SJCRH30 (cell line): ENCODE data around the gene KCNJ6. TPM values are rescaled to one million over a fixed set of nuclear protein-coding genes. Genes with fewer than 3 reads are reported as not detected.
"Not testable (repeated sequence)": the region's sequence is repeated elsewhere in the genome, so short reads cannot be mapped to it uniquely, and the experiment has no call there.

Source experiments
- DNase-seq, 2 experiments: peaks; one replicate each; pipeline ENCODE4 v3.0.0-alpha.2; 2015 to 2020
- H3K27ac ChIP-seq: fragments of 250-450 bp; sonication (Bioruptor Pico); 2 replicates; pipeline ENCODE4 v1.5.1; 2020; ENCODE audit warnings: mild to moderate bottlenecking, moderate library complexity
- H3K27me3 ChIP-seq: fragments of 250-450 bp; sonication (Bioruptor Pico); 2 replicates; pipeline ENCODE4 v1.5.1; 2020; ENCODE audit warnings: mild to moderate bottlenecking, moderate library complexity
- H3K36me3 ChIP-seq: fragments of 250-450 bp; sonication (Bioruptor Pico); 2 replicates; pipeline ENCODE4 v1.5.1; 2020; ENCODE audit warnings: mild to moderate bottlenecking, moderate library complexity
- H3K4me1 ChIP-seq: fragments of 250-450 bp; sonication (Bioruptor Pico); 2 replicates; pipeline ENCODE4 v1.5.1; 2020; ENCODE audit warnings: mild to moderate bottlenecking, moderate library complexity
- H3K4me3 ChIP-seq: fragments of 250-450 bp; sonication (Bioruptor Pico); 2 replicates; pipeline ENCODE4 v1.5.1; 2020; ENCODE audit warnings: mild to moderate bottlenecking, moderate library complexity
- H3K9me3 ChIP-seq: fragments of 250-450 bp; sonication (Bioruptor Pico); replicated peaks from 2 replicates; pipeline ENCODE4 v1.5.1; 2020; ENCODE audit warnings: mild to moderate bottlenecking, moderate library complexity
- total RNA-seq: library from RNA; depleted of rRNA; stranded (reverse); fragments of >200 nt; shearing (Covaris generic); gene quantifications from 2 replicates; pipeline ENCODE4 v1.2.3, GENCODE V29; 2014

Gene KCNJ6
- total RNA-seq, 1 experiment from 2014 or later = not detected

DNA sequence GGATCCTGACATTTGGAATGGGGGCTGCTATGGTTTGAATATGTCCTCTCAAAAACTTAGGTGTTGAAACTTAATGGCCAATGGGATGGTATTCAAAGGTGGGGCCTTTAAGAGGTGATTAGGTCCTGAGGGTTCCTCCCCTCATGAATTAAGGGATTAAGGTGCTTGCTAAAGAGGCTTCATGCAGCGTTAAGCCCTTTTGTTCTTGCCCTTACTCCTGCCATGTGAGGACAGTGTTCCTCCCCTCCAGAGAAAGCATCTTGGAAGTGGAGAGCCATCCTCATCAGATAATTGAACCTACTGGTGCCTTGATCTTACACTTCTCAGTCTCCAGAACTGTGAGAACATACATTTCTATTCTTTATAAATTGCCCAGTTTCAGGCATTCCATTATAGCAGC is 146.6 kb downstream of the KCNJ6 start:
- Histone ChIP-seq H3K9me3 (no peaks in the 10 kb centered on the region; the same call in 1 of the 2 replicates), H3K4me3 (no peak overlapping the region), H3K27me3 (no peaks in the 10 kb centered on the region; the same call in 1 of the 2 replicates), H3K27ac (no peak overlapping the region), H3K36me3 (no peaks in the 10 kb centered on the region), H3K4me1 (no peaks in the 10 kb centered on the region)
- DNase-seq = no peak

DNA sequence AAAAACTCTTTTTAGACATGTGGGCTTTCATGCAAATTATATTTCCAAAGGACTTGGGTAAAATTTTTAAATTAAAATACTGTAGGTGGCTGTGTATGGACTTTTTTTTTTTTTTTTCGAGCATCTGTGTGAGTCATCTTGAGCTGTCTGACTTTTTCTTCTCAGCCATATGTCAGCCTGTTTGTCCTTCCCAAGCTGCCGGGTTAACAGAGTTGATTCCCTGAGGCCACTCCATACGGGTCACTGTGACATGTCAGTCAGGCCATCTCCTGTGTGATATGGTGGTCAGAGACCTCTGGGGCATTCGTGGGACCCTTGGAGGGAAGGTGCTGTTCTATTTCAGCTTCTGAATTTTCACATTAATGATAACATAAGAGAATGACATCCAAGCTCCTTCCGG is 148.3 kb downstream of the KCNJ6 start:
- DNase-seq = no peak
- Histone ChIP-seq H3K36me3 (no peaks in the 10 kb centered on the region), H3K27me3 (no peaks in the 10 kb centered on the region; the same call in 1 of the 2 replicates), H3K4me3 (no peak overlapping the region), H3K4me1 (peaks cover 8% of the 10 kb centered on the region), H3K9me3 (no peaks in the 10 kb centered on the region; the same call in 1 of the 2 replicates), H3K27ac (no peak overlapping the region)

DNA sequence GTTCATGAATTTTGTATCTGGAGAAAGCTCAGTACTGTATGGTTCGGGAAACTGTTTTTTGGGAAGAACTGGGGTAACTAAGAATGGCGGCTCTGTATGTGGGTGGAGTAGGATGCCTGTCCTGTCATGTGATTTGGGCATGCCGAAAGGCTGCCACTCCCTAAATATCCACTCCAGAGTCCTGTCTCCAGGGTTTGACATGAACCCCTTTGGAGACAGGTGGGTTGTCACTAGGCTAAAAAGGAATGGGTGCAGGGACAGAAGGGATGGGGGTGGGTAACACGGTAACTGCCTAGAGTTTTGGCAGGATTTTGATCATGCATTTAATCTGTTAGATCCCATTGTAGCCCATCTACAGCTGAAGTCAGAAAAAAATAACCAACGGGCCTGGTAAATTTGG is 150.1 kb downstream of the KCNJ6 start:
- DNase-seq = no peak
- H3K4me3 ChIP-seq = no peak overlapping the region

DNA sequence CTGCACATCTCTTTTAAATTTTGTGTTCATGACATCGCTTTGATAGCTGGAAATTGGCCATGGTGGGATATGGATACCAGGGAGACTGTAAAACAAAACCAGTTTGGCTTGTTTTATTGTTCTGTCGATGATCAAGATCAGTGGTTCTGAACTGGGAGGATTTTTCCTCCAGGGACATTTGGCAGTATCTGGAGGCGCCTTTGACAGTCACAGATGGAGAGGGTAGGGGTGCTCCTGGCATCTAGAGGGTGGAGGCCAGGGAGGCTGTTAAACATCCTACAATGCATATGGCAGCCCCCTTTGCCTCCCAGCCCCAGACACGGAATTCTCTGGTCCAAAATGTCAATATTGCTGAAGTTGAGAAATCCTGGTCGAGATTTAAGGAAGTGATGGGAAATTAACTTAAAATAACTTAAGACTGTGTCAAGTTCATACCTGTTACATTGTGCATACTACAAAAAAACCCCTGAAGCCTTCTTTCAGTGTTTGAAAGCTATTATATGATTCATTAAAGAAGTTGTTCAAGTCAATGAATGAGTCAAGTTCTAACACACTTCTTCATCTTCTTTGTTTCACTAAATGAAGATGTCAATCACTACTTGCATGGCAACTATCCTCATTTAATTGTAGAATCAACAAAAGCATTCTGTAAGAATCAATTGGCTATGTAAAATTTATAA is 150.9 kb downstream of the KCNJ6 start:
- H3K27me3 ChIP-seq = no peaks in the 10 kb centered on the region
- H3K36me3 ChIP-seq = no peaks in the 10 kb centered on the region
- no peak for DNase-seq
- H3K4me3 ChIP-seq = no peak overlapping the region
- peaks cover 9% of the 10 kb centered on the region for H3K4me1 ChIP-seq
- no peak overlapping the region for H3K27ac ChIP-seq
- H3K9me3 ChIP-seq = no peaks in the 10 kb centered on the region; the same call in 1 of the 2 replicates

More for the DNA sequence above, 150.1 kb downstream of the KCNJ6 start:
- peaks cover 9% of the 10 kb centered on the region for H3K4me1 ChIP-seq
- H3K36me3 ChIP-seq = no peaks in the 10 kb centered on the region
- no peaks in the 10 kb centered on the region; the same call in 1 of the 2 replicates for H3K27me3 ChIP-seq
- H3K27ac ChIP-seq = no peak overlapping the region
- no peaks in the 10 kb centered on the region; the same call in 1 of the 2 replicates for H3K9me3 ChIP-seq

DNA sequence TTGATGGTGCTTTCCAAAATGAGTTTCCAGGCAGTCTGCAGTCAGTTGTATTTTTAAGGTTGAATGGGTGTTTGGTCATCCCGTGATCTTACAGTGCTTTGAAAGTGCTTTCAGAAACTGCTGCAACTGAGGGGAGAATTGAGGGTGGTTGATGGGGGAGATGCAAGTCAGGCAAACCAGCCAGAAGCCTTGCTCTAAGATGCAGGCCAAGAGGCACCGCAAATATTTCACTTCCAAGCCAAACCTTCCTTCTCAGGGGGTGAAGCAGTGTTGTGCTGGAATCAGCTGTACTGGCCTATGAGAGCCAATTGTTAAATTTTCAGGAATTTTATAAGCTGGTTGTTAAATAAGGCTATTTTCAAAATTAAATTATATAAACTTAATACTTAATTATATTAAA is 151.6 kb downstream of the KCNJ6 start:
- H3K36me3 ChIP-seq = no peaks in the 10 kb centered on the region
- no peak for DNase-seq
- H3K27ac ChIP-seq = no peak overlapping the region

DNA sequence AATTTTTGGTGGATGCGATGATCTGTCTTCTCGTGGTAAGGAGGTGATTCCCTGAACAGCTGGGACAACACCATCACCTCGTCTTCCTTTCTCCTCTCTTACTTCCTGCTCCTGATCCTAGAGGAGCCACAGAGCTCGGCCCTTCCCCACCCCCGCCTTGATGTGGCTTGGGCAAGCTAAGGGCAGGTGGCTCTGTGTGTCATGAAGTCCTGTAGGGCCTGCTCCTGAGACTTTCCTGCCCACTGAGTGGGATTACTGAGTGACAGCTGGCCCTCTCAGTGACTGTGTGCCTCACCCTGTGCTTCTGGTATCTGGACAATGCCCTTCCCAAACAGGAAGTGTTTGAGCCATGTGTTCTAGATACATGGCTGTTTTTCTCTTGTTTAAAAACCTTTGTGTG is 153.0 kb downstream of the KCNJ6 start:
- DNase-seq = peak; percentile 54 to 58
- H3K27ac ChIP-seq = no peak overlapping the region; the same call in 1 of the 2 replicates

More for the DNA sequence above, 151.6 kb downstream of the KCNJ6 start:
- H3K4me3 ChIP-seq = no peak overlapping the region
- peaks cover 9% of the 10 kb centered on the region for H3K4me1 ChIP-seq
- no peaks in the 10 kb centered on the region; the same call in 1 of the 2 replicates for H3K9me3 ChIP-seq
- 0 out of 2 replicates have a peak, but pooled peaks cover 2% of the 10 kb centered on the region for H3K27me3 ChIP-seq

DNA sequence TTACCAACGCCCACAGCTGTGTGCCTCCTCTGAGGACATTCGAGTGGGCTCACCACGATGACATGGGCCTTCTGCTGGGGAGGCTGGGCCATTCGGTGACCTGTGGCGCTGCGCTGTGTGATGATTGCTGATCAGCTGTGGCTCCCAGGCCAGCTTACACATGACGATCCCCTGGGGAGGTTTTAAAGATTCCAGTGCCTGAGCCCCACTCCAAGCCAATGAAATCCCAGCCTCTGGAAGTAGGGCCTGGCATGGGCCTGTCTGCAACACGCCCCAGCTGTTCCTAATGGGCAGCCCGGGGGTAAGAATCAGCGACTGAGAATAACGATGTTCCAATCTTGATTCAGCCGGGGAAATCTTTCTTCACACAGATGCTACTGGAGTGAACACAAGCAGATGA is 153.7 kb downstream of the KCNJ6 start:
- no peaks in the 10 kb centered on the region for H3K36me3 ChIP-seq
- H3K4me3 ChIP-seq = no peak overlapping the region
- H3K4me1 ChIP-seq = peaks cover 9% of the 10 kb centered on the region
- peak overlapping the region; percentile 31; the same call in 1 of the 2 replicates for H3K27ac ChIP-seq
- 0 out of 2 replicates have a peak, but pooled peaks cover 5% of the 10 kb centered on the region for H3K27me3 ChIP-seq
- DNase-seq = peak; percentile 41 to 61
- H3K9me3 ChIP-seq = no peaks in the 10 kb centered on the region

More for the DNA sequence above, 153.0 kb downstream of the KCNJ6 start:
- Histone ChIP-seq H3K36me3 (no peaks in the 10 kb centered on the region), H3K4me1 (peaks cover 9% of the 10 kb centered on the region), H3K9me3 (no peaks in the 10 kb centered on the region), H3K27me3 (0 out of 2 replicates have a peak, but pooled peaks cover 5% of the 10 kb centered on the region), H3K4me3 (no peak overlapping the region)

DNA sequence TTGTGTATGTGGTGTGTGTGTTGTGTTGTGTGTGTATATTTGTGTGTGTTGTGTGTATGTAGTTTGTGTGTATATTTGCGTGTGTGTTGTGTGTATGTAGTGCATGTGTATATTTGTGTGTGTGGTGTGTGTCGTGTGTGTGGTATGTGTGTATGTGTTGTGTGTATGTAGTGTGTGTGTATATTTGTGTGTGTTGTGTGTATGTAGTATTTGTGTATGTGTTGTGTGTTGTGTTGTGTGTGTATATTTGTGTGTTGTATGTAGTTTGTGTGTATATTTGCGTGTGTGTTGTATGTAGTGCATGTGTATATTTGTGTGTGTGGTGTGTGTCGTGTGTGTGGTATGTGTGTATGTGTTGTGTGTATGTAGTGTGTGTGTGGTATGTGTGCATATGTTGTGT is 154.9 kb downstream of the KCNJ6 start:
- not testable (repeated sequence) for H3K4me3 ChIP-seq, H3K9me3 ChIP-seq, DNase-seq, H3K27me3 ChIP-seq, H3K36me3 ChIP-seq, H3K27ac ChIP-seq, H3K4me1 ChIP-seq

DNA sequence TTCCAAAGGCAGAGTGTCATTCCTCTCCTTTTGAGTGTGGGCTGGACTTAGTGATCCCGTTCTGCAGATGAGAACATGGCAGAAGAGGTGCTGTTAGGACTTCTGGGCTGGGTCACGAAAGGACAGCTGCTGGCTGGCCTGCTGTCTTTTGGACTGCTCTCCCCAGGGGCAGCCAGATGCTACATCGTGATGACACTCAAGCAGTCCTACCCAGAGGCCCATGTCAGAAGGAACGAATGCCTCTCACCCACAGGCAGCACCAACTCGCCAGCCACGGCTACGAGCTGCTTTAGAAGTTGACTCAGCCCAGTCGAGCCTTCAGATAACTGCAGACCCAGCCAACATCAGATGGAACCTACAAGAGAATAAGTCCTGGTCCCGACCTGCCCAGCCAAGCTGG is 156.5 kb downstream of the KCNJ6 start:
- Histone ChIP-seq H3K27ac (no peak overlapping the region), H3K27me3 (0 out of 2 replicates have a peak, but pooled peaks cover 5% of the 10 kb centered on the region), H3K4me3 (no peak overlapping the region), H3K9me3 (no peaks in the 10 kb centered on the region), H3K36me3 (no peaks in the 10 kb centered on the region), H3K4me1 (peaks cover 9% of the 10 kb centered on the region)
- DNase-seq = no peak

DNA sequence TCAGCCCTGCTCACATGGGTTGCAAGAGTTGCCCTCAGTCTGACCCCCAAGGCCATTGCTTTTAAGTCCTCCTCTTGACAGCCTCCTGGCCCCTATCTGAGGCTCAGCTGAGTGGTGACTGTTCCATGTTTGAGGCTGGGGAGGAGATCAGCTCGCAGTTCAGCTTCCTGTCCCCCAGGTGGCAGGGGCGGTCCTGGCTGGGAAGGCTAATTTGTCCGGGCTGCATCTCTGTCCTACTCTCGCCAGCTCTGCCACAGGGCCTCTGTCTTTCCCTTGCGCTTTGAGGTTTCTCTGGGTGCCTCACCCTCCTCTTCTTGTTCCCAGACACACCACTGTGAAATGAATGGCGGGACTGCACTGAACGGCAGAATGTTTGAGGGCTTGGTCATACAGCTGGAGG is 157.3 kb downstream of the KCNJ6 start:
- no peak overlapping the region for H3K4me3 ChIP-seq
- 0 out of 2 replicates have a peak, but pooled peaks cover 5% of the 10 kb centered on the region for H3K27me3 ChIP-seq
- peaks cover 9% of the 10 kb centered on the region for H3K4me1 ChIP-seq
- no peaks in the 10 kb centered on the region for H3K36me3 ChIP-seq
- peak; percentile 29 to 51 for DNase-seq
- H3K9me3 ChIP-seq = no peaks in the 10 kb centered on the region
- H3K27ac ChIP-seq = no peak overlapping the region

DNA sequence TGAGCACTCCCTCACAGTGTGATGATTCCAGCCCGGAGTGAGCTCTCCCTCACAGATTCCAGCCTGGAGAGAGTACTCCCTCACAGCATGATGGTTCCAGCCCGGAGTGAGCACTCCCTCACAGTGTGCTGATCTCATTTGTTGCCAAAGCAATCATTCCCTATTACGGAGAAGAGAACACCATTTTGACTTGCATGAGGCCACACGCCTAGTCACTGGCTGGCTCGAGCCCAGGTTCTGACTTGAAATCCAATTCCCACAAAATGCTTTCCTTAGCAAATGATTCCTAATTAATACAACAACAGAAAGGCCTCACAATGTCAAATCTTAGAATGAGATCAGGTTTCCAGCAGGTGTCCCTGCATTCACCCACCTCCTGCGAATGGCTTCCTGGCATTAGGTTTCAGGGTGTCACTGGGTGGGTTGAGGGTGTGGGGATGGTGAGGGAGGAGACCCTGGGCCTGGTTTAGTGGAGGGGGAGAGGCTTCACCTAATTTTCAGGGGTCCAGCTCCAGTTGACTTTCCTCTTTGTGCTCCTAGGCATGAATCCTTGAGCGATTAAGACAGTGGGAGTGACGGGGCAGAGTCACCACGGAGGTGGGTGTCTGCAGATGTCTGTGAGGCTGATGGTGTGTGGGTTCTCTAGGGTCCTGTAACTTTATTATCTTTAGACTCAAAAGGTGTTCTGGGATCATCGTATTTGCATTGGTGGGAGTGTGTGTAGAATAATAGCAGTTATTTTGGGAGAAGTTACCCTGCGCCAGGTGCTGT is 158.5 kb downstream of the KCNJ6 start:
- Histone ChIP-seq H3K4me1 (no peaks in the 10 kb centered on the region), H3K27ac (no peak overlapping the region), H3K4me3 (no peak overlapping the region), H3K36me3 (no peaks in the 10 kb centered on the region), H3K27me3 (0 out of 2 replicates have a peak, but pooled peaks cover 5% of the 10 kb centered on the region), H3K9me3 (no peaks in the 10 kb centered on the region)
- DNase-seq = no peak

DNA sequence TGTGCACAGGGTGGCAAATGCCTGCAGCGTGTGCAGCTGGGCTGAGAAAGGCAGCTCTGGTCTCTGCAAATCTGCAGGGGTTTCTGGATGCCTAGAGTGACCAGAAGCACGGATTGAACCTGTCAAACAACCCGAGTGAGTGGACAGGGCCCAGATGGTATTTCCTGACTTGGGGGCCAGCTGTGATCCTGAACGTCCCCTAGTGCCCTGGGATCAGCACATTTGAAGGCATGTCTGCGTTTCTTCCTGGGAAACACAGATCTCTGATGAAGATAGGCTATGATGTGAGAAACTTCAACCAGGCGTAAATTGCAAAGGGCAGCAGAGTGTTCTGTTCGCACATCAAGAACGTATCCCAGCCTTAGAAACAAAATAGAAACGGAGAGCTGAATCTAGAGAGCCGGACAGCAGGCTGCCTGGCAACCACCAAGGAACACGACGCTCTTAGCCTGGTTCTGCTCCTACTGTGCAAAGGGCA is 163.1 kb downstream of the KCNJ6 start:
- Histone ChIP-seq H3K36me3 (no peaks in the 10 kb centered on the region), H3K4me3 (no peak overlapping the region), H3K4me1 (no peaks in the 10 kb centered on the region), H3K9me3 (no peaks in the 10 kb centered on the region), H3K27ac (no peak overlapping the region), H3K27me3 (no peaks in the 10 kb centered on the region)
- DNase-seq = no peak

DNA sequence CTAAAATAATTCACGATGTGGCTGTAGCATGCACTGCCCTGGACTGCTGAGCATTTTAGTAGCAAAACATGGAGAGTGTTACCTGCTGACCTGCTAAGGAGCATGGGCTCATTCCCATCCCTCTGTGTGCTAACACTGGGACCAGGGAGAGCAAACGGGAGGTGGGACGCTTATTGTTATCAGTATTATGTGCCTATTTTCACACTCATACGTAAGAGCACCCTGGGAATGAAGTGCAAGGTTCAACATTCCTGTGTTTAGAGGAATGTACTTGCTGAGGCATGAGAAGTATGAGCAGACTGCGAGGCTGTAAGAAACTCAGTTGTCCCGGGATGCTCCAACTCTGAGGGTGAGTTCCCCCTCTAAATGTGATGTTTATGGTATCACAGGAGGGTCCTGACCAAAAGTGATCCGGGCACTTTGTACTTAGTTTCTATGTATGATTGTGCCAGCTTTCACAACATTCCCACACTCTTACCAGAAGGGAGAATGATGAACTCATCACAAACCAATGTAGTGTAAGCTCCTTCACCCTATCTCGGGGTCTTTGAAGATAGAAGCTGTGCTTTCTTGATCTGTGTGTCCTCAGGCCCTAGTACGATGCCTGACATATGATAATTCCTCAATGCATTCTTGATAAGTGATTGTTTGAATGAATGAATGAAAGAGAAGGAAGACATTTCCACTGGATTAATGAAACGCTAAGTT is 164.8 kb downstream of the KCNJ6 start:
- no peaks in the 10 kb centered on the region for H3K4me1 ChIP-seq
- H3K27me3 ChIP-seq = no peaks in the 10 kb centered on the region
- no peak overlapping the region for H3K4me3 ChIP-seq
- DNase-seq = no peak
- H3K27ac ChIP-seq = no peak overlapping the region
- H3K36me3 ChIP-seq = no peaks in the 10 kb centered on the region
- H3K9me3 ChIP-seq = no peaks in the 10 kb centered on the region

DNA sequence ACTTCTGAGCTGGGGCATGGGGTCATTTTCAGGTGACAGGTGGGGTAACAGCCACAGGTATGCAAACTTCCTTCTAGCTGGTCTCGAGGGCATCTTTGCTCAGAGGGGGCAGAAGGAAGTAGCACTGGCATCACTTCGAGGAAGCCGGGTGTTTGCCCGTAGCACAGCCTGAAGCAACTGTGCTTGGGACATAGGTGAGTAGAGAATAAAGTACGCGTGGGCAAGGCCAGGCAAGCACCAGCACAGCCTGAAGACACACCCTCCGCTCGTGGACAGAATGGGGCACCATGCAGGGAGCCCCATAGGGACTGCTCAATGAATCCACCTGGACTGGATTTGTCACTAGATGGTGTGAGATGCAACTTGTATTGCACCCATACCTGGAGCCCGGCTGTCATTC is 167.1 kb downstream of the KCNJ6 start:
- H3K4me1 ChIP-seq = no peaks in the 10 kb centered on the region
- no peaks in the 10 kb centered on the region for H3K36me3 ChIP-seq
- no peaks in the 10 kb centered on the region for H3K9me3 ChIP-seq
- H3K27ac ChIP-seq = no peak overlapping the region
- DNase-seq = no peak
- no peaks in the 10 kb centered on the region for H3K27me3 ChIP-seq
- H3K4me3 ChIP-seq = no peak overlapping the region
